Left colon (tissue), 2 donors: ENCODE data around the gene IGF2. TPM values are rescaled to one million over a fixed set of nuclear protein-coding genes. Genes with fewer than 3 reads are reported as not detected.

Experiments used
- ATAC-seq: fragments of 200-7000 bp; cut with Tn5 transposase; one replicate; pipeline ENCODE4 v1.9.1; 2020; ENCODE audit warnings: mild to moderate bottlenecking, moderate library complexity
- DNase-seq, 2 donors: peaks; one replicate each; pipeline ENCODE4 v3.0.0-alpha.2; 2020
- intact Hi-C, 2 donors: fragments of 100-400 bp; cut with DNase I in 1 of 2; cut with micrococcal nuclease in 1 of 2; formaldehyde crosslinking; loops; one replicate each; pipeline versions ENCODE4 v1.11.2 to v1.14.0; 2022; cut with DNase I, micrococcal nuclease
- total RNA-seq, 2 donors: library from RNA; stranded (reverse); fragmentation: NEBNext Ultra II Directional; extraction: Animal tissue kit (Norgen Biotek cat#: 25700); gene quantifications; one replicate each; pipeline ENCODE4 v1.2.1, GENCODE V29; 2021
- donor health status: DM: no; HTN: no; CAD: no.
- donor health status: DM: yes; HTN: yes; CAD: no.

IGF2 gene
- total RNA-seq, 2 donors from 2014 or later, result 7.3 to 10.8 TPM

DNA sequence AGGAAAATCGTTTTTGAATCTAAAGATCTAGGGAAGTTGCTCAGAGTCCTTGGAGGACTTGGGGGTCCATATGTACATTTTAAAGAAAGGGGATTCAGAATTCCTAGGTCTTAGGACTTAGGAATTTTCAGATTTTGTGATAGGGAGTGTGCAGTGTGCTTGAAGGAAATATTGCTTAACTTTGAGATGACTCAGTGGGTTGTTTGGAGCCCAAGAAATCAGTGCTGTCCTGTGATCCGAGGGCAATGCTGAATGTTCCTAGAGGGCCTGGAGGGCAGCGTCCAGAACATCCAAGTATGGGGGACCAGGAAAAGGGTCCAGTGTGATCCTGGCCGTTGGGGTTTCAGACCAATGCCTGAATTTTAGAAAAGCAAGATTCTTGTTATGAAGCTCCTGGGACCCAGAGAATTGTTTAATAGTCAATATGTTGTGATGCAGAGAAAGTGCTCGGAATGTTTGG lies 3.1 kb upstream of the IGF2 start:
- DNase-seq (no peak), ATAC-seq (no peak)
- intact Hi-C loops, result no loop called here

DNA sequence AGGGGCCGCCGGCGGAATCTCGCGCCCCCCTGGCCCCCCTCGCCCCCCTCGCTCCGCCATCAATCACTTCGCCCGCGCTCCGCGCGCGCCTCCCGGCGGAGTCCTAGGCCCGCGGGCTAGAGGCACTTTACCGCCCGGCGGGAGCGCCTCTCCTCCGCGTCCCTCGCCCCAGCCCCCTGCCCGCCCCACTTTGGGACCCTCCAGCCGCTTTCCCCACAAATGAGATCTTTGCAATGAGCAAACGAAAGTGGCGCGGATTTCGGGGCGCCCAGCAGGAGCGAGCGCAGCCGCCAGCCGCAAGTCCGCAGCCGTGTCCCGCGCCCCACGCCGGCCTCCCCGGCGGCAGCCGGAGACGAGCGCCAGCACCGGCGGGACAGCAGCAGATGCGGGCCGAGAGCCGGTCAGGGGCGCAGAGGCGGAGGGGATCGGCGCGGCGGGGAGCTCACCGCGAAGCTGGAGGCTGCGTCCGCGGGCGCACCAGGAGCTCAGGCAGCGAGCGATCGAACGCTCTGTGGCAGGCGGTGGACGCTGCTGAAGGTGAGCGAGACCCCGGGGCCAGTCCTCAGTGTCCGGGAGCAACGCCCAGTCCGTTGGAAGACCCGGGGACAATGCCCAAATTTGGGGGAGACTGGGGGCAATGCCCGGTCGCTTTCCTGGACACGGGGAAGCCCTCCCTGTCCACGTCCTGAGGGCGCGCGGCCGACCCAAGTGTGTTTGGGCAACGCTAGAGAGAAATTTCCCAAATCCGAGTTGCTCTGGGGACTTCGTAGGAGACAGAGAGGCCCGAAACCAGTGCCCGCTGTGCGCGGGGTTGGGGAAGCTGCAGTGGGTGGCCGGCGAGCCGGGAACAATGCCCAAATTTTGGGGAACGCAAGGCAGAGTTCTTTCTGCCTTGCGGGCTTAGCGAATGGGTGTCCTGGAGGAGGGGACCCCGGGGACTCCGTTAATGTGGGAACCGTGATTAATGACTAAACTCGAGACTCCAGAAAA lies 1.5 kb upstream of the IGF2 start:
- intact Hi-C loops, result no loop called here
- no peak for DNase-seq
- ATAC-seq, result no peak

- intact Hi-C loops, result no loop called here
- no peak for ATAC-seq
- DNase-seq, result no peak
Observed at GRCh38 chr11:2139621-2140337, 590 bp upstream of the IGF2 start.

DNA sequence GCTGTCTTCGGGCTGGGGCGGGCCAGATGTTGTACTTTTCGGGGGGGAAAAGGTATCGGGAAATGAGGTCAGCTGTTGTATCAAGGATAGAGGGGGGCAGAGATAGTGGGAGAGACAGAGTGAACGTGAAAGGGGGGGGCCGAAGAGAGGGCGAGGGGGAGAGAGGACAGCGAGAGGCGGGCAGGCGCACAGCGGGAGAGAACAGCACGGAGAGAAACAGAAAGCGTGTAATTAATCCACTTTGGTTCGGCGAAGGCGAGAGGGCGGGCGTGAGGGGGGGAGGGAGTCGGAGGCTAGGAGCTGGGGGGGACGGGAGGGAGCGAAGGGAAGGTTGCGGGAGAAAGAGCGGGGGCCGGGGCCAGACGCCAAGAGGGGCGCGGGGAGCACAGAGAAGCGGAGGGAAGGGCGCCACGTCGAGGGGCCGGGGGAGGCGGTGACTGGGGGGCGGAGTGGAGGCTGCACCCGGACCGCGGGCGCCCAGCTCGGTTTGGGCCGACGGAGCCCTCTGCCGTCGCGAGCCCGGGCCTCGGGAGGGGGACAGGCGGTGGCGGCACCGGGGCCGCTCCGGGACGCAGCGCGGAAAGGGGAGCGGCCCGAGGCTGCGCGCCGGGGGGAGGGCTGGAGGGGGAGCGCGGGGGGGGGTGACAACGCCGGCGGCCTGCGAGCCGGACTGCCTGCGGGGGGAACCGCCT lies 612 bp downstream of the IGF2 start:
- intact Hi-C loops, result no loop called here
- DNase-seq, result no peak
- ATAC-seq, result no peak

GRCh38 chr11:2138068-2138430 lies 1.1 kb downstream of the IGF2 start:
- no peak for DNase-seq
- intact Hi-C loops, result no loop called here
- ATAC-seq, result no peak

DNA sequence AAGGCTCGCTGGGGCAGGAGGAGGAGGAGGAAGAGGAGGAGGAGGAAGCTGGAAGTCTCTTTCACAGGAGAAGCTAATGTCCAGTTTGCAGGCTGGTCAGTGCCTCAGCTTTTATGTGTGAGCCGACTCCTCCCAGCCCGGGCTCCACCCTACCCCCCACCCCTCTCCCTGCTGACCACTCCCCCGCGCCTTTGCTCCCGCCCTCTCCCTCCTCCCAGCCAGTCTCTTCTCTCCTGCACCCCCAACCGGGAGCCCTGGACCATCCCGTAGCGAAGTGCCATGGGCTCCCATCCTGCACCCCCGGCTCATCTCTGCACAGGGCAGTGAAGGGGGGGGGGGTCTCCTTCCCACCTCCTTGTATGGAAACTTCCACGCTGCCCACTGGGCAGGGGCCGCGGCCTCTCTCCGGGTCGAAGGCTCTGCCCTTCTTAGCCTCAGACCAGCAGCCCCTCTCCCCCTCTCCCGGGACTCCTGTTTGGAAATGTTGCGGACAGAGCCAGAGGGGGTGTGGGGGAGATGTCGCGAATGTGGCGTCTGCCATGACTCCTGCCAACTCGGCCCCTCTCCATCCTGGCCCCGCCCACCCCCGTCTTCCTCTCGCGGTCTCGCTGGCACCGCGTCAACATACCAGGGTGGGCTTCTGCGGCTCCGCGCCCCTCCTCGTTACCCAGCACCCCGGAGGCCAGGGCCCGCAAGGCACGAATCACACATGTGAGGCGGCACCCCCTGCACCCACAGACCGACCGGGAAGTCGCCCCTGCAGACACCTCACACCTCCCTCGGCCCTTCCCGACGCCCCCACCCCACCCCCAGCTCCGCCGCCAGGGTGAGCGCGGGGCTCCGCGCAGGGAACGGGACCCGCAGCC lies 1.8 kb downstream of the IGF2 start:
- DNase-seq (peak in 1 of 2 donors; percentile 38), ATAC-seq (no peak)
- intact Hi-C loops, result no loop called here

DNA sequence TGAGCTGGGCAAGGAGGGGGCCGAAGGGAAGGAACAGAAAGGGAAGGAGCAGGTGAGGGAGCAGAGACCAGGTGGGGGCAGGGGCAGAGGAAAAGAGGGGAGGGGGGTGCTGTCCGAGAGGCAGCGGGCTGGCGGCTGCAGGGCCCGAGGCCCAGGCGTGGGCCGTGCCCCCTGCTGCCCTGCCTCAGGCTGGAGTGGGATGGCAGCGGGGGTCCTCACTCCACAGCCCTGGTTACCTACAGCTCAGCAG lies 2.3 kb downstream of the IGF2 start:
- DNase-seq, result no peak
- ATAC-seq, result no peak
- intact Hi-C loops, result no loop called here

DNA sequence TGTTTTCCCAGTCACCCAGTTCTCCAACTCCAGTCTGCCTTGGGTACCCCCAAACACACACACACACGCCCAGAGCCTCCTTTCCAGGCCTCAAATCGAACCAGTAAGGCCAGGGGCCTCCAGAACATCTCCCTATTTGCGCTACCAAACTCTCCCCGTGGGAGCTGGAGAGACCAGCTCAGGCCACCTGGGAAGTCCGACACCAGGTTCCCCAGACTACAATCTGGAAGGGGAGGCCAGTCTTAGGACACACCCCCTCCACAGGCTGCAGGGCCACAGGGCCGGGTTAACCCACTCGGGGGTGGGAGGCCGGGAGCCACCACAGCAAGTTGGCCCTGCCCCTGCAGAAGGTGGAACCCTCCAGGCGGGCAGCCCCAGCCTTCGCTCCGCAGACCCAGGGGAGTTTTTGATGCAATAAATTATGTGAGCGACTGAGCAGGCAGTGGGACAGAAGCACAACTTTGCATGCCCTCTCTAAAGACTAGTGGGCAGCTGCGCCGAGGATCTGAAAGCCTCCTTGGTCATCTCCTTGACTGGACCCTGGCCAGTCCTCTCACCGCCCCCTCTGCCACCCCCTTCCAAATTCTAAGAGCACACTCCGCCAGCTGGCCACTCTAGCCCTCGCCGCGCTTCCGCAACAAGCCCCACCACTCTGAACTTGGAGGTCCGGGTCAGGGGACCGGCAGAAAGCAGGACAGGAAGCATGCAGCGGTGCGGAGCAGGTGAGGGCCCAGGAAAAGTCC lies 2.8 kb downstream of the IGF2 start:
- ATAC-seq (no peak), DNase-seq (no peak)
- intact Hi-C loops, result no loop called here

GRCh38 chr11:2135648-2136201 lies 3.5 kb downstream of the IGF2 start:
- intact Hi-C loops, result no loop called here
- ATAC-seq, result no peak
- DNase-seq, result no peak

- DNase-seq (no peak), ATAC-seq (no peak)
- intact Hi-C loops, result no loop called here
Observed at GRCh38 chr11:2135018-2135569, 4.1 kb downstream of the IGF2 start.

- DNase-seq, result no peak
- ATAC-seq, result no peak
- intact Hi-C loops, result no loop called here
Observed at GRCh38 chr11:2134022-2135010, 4.9 kb downstream of the IGF2 start.

- DNase-seq, result no peak
- intact Hi-C loops, result no loop called here
- no peak for ATAC-seq
Observed at GRCh38 chr11:2133241-2134021, 5.8 kb downstream of the IGF2 start.

GRCh38 chr11:2132874-2133240 lies 6.3 kb downstream of the IGF2 start:
- ATAC-seq (no peak), DNase-seq (no peak)
- intact Hi-C loops, result no loop called here

- intact Hi-C loops, result no loop called here
- no peak for DNase-seq
- no peak for ATAC-seq
Observed at GRCh38 chr11:2132246-2132645, 6.9 kb downstream of the IGF2 start.

- no peak for ATAC-seq
- intact Hi-C loops, result no loop called here
- DNase-seq, result no peak
Observed at GRCh38 chr11:2131371-2132236, 7.6 kb downstream of the IGF2 start.
